GM19099 (cell line): ENCODE results near the gene ISG20L2.

Experiments
- POLR2A ChIP-seq: IDR thresholded peaks from 3 replicates; pipeline ENCODE4 v1.6.1; 2011; ENCODE audit warnings: low read depth; ENCODE audit not compliant: insufficient read length; ENCODE audit errors: extremely low read depth

The ISG20L2 gene

GRCh38 chr1:156760092-156760795 lies 31.7 kb upstream of the ISG20L2 start:
- no peak for TF ChIP-seq POLR2A

- no peak for TF ChIP-seq POLR2A
Measured at GRCh38 chr1:156756355-156756754, 27.8 kb upstream of the ISG20L2 start.

- TF ChIP-seq POLR2A, result no peak
Measured at GRCh38 chr1:156755527-156755950, 27.0 kb upstream of the ISG20L2 start.

- TF ChIP-seq POLR2A, result no peak
Measured at GRCh38 chr1:156754219-156754618, 25.7 kb upstream of the ISG20L2 start.

GRCh38 chr1:156752843-156753482 lies 24.4 kb upstream of the ISG20L2 start:
- TF ChIP-seq POLR2A, result no peak

- peak; percentile 73 for TF ChIP-seq POLR2A
Measured at GRCh38 chr1:156751757-156752481, 23.4 kb upstream of the ISG20L2 start.

GRCh38 chr1:156751451-156751756 lies 22.8 kb upstream of the ISG20L2 start, which contains the start of gene HDGF:
HDGF (minus strand) TSS chr1:156751675; CDS start chr1:156751429, 246 bp downstream.
- TF ChIP-seq POLR2A, result peak; percentile 54

GRCh38 chr1:156750711-156751450 lies 22.3 kb upstream of the ISG20L2 start:
- peak; percentile 55 for TF ChIP-seq POLR2A

- TF ChIP-seq POLR2A, result no peak
Measured at GRCh38 chr1:156750191-156750672, 21.7 kb upstream of the ISG20L2 start.

GRCh38 chr1:156749419-156750118 lies 21.0 kb upstream of the ISG20L2 start:
- peak; percentile 9 for TF ChIP-seq POLR2A

- TF ChIP-seq POLR2A, result peak; percentile 47
Measured at GRCh38 chr1:156748670-156749418, 20.3 kb upstream of the ISG20L2 start.

- TF ChIP-seq POLR2A, result no peak
Measured at GRCh38 chr1:156747742-156748669, 19.4 kb upstream of the ISG20L2 start.
